COLO668 (cell line): ENCODE results near the gene METRN.
"Not testable (repeated sequence)": the region's sequence is repeated elsewhere in the genome, so short reads cannot be mapped to it uniquely, and the experiment has no call there.

ENCODE experiments used
- DNase-seq: peaks from one replicate; lab custom pipeline; 2025; ENCODE audit not compliant: unreplicated experiment; lab: John Stamatoyannopoulos, UW

METRN gene

GRCh38 chr16:734208-734980 is 19.5 kb downstream of the METRN start:
- DNase-seq, result no peak

DNA sequence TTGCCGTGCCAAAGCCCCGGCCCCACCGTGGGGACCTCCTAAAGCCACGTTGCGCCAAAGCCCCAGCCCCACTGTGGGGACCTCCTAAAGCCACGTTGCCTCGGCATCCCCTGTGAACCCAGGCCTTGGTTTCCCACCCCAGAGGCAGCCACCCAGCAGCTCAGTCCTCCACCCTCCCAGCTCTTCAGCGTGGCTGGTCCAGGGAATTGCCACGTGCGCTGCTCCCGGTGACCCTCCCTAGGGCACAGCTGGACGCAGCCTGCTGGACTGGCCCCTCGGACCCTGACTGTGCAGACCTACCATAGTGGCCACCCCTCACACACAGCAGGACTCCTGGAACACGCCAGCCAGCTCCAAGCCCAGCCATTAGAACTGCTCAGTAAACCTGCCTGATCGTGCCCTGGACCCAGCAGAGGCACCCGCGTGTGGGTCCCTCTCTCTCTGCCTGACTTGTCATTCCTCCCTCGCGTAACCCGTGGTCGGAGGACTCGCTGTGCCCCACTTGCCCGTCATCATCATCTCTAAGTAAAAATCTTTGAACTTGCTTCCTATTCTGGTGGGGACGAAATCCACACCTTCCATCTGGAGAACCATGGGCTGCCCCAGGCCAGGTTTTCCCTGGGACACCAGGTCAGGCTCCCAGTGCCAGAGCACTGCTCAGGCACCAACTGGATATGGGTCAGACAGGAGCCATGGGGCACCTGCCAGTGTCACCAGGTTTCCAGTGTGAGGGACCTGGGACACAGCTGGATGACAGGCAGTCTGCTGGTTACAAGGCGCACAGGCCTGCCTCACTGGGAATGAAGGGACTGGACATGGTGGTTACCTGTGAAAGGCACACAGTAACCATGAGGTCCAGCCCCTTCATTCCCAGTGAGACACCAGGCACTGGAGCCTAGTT is 20.3 kb downstream of the METRN start:
- DNase-seq, result no peak

GRCh38 chr16:735982-736453 is 21.1 kb downstream of the METRN start:
- no peak for DNase-seq

GRCh38 chr16:736936-737481 is 22.1 kb downstream of the METRN start:
- no peak for DNase-seq

DNA sequence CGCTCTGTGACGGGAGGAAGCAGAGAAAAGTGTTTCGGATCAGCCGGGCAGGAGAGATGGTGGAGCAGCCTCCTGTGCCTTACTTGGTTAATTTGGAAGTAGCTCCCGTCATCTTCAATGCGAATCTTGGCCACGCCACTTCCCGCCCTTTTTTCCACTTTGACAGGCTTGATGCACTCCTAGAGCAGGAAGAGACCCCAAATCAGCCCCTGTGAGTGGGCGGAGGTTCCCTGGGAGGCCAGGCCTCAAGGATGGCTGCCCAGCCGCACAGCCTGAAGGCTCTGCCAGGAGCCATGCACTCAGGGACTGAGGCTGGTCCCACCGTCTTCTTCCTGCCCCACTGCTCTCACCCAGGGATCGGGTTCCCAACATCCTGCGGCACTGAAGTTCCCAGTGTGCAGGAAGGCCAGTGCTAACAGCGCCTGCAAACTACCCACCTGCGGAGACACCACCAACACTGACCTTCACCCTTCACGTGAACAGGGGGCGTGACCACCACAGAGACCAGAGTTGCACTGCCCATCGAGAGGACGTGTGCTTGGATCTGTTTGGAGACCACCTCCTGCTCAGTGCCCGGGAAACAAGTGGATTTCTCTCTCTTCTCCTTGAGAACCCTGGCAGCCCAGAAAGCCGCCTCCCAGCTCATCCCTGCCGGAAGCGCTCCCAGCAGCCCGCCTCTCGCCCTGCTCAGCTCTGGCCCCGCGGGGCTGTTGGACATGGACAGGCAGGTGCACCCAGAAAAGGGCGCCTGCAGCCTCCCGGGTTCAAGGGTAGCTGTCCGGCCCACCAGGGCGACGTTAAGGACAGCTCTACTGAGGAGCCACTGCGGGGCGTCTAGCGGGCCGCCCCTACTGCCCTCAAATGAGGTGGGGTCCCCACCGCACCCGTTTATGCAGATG is 24.9 kb downstream of the METRN start:
- DNase-seq, result peak; percentile 49

DNA sequence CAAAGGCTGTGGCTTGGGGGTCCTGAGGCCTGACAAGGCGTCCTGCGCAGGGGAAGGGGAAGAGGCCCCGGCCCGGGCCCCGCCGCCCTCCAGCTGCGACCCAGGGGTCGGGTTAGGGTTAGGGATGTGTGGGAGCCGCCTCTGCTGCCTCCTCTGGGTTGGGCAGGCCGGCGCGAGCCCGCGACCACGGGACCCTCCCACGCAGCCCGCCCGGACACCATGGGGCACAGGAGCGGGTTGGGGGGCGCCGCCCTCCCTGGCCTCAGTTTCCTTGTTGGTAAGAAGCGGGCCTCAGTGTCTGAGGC is 25.5 kb downstream of the METRN start:
- no peak for DNase-seq

- DNase-seq, result peak; percentile 94
These were observed 26.0 kb downstream of the METRN start, which contains the start of gene CIAO3 for GRCh38 chr16:740764-741505. CIAO3 (minus strand) TSS chr16:740997; CDS start chr16:740985, 12 bp downstream.

DNA sequence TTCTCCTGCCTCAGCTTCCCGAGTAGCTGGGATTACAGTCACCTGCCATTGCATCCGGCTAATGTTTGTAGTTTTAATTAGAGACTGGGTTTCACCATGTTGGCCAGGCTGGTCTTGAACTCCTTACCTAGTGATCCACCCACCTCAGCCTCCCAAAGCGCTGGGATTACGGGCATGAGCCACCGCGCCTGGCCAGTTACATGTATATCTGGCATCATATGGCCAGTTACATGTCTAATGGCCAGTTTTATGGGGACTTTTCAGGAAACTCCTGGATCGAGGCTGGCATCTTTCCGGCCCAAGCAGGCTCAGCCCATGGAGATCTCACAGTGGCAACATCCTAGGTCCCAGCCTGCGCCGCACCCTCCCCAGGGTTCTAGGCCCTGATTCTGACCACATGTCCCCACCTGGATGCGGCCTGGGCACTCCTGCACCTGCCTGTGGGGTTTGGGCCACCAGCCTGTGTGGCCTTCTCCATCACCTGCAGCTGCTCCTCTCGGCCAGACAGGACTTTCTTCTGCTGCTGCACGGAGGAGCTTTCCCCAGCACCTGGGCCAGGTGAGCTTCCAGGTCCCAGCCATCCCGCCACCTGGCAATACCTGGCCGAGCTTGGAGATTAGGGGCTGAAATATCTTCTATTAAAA is 27.2 kb downstream of the METRN start:
- peak; percentile 56 for DNase-seq

DNA sequence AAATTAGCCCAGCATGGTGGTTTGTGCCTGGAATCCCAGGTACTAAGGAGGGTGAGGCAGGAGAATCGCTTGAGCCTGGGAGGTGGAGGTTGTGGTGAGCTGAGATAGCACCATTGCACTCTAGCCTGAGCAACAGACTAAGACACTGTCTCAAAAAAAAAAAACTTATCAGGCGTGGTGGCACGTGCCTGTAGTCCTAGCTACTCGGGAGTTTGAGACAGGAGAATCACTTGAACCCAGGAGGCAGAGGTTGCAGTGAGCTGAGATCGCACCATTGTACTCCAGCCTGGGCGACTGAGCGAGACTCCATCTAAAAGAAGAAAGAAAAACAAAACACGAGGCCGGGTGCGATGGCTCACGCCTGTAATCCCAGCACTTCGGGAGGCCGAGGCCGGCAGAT is 28.0 kb downstream of the METRN start:
- DNase-seq, result not testable (repeated sequence)

GRCh38 chr16:743794-744500 is 29.0 kb downstream of the METRN start:
- DNase-seq, result no peak

GRCh38 chr16:745739-746138 is 30.8 kb downstream of the METRN start:
- peak; percentile 50 for DNase-seq

DNA sequence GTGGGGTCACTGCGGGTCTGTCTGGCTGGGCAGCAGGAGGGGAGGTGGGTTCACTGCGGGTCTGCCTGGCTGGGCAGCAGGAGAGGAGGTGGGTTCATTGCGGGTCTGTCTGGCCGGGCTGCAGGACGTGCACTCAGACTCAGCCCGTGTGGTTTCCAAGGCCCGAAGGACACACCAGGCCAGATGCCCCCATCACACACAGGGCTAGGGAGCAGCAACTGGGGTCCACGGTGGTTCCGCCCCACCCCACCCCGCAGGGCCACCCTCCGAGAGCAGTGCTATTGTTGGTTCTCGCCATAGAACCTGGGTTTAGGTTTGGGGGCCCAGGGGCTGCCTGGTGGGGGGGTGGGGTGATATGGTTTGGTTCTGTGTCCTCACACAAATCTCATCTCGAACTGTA is 31.7 kb downstream of the METRN start:
- no peak for DNase-seq

- no peak for DNase-seq
These were observed 33.2 kb downstream of the METRN start for GRCh38 chr16:747978-748746.

DNA sequence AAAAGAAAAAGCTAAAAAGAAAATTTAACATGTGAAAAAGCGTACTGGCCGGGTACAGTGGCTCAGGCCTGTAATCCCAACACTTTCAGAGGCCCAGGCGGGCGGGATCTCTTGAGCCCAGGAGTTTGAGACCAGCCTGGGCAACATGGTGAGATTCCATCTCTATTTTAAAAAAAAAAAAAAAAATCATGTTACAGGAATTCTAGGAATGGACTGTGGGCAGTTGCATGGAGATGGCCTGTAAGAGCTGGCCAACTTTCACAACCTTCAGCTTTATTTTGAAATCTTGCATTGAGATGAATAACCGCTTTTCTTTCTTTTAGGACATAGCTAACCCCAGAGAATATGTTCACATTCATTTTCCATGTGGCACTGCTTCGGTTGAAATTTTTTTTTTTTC is 34.1 kb downstream of the METRN start:
- DNase-seq, result no peak

DNA sequence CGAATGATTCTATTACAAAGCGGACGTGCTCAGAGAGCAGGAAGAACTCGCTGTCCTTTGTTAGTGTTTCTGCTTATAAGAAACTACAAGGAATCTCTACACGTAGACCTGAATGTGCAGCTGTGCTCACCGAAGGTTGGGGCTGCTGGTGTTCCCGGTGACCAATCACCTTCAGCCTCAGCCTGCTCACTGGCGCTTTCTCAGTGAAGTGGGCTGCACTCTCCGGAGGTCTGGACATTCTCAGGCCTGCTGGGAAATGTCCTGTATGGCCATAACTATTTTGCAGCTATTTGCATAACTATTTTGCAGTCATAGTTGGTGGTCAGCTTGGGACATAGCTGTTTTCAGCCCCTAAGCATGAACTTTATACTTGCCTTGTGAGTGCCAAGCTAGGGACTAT is 35.6 kb downstream of the METRN start:
- no peak for DNase-seq

DNA sequence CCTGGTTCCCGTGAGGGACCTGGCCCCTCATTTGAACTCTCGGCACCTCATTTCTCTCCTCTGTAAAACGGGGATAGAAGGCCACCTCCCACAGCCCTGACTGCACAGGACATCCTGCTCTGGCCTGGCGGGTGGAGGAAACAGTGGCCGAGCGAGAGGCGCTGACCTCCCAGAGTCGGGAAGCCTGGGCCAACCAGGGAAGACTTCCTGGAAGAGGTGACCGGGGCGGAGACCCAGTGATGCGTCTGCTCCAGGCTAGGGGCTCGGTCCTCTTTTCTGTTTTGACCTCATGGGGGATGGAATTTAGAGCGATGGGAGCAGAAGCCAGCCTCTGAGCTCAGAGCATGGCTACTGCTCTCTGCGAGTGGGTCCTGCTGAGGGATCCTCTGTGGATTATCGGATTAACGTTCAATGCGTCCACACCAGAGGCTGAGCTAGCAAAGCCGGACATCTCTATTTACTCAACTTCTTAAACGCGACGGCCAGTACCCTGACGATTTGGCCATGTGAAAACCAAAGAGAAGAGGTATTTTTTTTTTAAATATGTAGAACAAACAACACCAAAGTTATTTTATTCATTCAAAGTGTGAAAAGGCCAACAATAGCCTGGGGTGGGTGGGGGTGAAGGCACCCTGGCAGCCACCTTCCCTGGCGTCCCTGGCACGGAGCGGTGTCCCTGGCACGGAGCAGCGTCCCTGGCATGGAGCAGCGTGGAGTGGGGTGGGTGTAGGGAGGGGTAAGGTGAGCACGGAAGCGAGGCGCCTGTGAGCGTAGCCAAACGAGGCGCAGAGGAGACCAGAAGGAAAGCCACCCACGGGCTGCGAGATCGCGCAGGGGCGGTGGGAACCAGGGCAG is 36.5 kb downstream of the METRN start:
- no peak for DNase-seq

DNA sequence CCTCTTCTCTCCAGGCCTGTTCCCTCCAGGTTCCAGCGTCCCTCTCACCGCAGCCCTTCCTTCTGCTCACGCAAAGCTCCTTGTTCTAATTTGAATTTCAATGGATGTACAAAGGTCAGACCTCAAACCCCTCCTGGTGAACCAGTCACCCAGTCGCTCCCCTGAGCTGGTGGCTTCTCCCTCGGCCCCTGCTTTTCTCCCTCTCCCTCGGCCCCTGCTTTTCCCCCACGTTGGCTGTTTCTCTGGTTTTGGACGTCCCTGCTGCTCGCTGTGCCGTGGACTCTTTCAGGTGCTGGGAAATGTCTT is 37.0 kb downstream of the METRN start:
- no peak for DNase-seq
